Activated T-cell treated with anti-CD3 and anti-CD28 coated beads for 48 hours (primary cell): Measurements from ENCODE around the gene ALG3.
"Not testable (repeated sequence)": the region's sequence is repeated elsewhere in the genome, so short reads cannot be mapped to it uniquely, and the experiment has no call there.

Source experiments
- DNase-seq: peaks from one replicate; pipeline ENCODE4 v3.0.0-alpha.2; 2020; ENCODE audit warnings: low read depth

ALG3 gene

DNA sequence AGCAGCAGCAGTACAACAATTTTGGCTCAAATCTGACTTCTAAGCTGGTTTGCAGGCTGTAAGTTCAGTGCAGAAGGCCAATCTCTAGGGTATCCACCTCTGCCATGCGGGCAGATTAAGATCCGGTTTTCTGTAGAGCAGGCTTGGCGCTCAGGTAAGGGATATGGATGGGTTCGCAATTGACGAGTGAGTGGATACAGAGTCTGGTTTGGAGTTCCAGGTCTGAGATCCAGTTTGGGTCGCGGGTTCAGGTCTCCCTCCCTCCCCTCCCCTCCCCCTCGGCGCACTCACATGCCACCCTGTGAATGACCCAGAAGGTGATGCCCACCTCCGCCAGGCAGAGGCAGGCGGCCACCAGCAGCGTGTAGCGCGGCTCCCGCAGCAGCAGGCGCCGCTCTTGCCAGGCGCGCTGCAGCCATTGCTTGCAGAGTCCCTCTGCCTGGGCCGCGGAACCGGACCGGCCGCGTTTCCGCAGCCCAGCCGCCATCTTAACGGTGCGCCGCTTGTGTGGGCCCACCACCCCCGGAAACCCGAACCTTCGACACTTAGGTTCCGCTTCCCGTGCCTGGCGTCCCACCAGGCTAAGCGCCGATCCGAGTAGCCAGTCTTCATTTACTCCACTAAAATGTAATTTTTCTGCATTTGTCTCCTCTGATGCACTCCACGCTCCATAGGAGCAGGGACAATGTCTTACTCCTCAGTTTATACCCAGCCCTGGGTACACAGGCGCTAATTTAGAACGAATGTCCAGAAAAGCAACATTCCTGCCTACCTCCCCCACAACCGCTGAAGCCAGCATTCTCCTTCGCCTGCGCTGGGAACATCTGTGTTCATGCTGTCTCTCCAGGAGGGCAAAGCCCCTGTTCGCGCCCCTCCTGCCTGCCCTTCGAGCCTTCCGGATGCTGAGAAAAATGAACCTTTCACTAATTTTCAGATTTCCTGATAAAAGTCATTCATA, at the start of gene ALG3:
Gene ALG3 (minus strand): TSS at position 509 of the 958 bp plus-strand sequence. CDS start 22 bp downstream, at position 487.
- peak; percentile 85 for DNase-seq

DNA sequence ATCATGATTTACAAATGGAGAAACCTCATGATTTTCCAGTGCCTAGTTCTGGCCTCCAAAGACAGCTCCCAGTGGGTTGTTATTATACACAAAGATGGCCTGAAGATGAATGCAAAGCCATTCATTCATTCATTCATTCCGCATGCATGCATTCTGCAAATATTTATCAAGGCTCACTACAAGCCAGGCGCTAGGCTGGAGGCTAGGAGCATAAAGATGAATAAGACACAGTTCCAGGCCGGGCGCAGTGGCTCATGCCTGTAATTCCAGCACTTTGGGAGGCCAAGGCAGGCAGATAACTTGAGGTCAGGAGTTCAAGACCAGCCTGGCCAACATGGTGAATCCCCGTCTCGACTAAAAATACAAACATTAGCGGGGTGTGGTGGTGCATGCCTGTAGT, 47.9 kb upstream of the ALG3 start:
- DNase-seq = no peak

- no peak for DNase-seq
Observed at GRCh38 chr3:184295771-184296170, 47.0 kb upstream of the ALG3 start.

GRCh38 chr3:184291738-184292445, 43.1 kb upstream of the ALG3 start:
- no peak for DNase-seq

GRCh38 chr3:184291044-184291737, 42.4 kb upstream of the ALG3 start:
- DNase-seq = no peak

- DNase-seq = no peak
Observed at GRCh38 chr3:184290331-184290730, 41.6 kb upstream of the ALG3 start.

DNA sequence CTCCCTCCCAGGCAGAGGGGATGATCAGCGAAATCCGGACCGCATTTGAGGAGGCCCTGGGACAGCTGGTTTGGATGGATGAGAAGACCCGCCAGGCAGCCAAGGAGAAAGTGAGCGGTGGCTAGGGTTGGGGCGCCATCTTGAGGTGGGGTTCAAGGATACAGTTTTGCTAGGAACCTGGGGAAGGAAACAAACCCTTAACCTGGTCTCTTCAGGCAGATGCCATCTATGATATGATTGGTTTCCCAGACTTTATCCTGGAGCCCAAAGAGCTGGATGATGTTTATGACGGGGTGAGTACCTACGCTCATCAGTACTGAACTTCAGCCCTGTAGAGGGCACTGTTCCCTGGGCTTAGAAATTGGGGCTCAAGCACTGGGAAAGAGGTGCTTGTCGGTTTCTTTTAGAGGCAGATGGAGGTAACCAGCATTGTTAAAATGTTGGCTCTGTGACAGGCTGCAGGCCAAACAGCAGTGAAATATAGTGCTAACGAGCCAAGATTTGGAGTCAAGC, 40.7 kb upstream of the ALG3 start:
- peak; percentile 65 for DNase-seq

DNA sequence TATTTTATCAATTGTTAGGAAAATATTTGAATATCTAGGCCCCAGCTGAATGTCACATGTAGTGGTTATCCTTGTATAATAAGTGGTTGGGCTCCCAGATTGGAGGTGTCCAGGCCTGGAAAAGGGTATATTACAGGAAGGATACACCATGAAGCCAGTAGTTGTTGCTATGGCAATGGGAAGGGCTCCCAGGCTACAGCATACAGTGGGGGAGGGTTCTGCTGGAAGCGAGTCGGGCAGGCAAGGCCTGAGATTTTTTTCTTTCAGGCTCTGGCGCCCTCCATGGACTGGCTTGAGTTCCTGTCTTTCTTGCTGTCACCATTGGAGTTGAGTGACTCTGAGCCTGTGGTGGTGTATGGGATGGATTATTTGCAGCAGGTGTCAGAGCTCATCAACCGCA, 35.9 kb upstream of the ALG3 start:
- peak; percentile 11 for DNase-seq

DNA sequence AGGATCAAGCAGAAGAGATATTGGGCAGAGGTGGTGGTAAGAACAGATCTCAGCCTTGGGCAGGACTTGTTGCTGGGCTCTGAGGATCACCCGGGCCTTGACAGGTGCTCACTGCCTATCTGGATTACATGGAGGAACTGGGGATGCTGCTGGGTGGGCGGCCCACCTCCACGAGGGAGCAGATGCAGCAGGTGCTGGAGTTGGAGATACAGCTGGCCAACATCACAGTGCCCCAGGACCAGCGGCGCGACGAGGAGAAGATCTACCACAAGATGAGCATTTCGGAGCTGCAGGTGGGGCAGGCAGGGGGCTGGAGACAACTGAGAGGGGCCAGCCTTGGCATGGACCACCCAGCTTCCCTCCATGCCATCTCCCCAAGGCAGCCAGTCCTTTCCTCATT, 34.9 kb upstream of the ALG3 start:
- DNase-seq = no peak

DNA sequence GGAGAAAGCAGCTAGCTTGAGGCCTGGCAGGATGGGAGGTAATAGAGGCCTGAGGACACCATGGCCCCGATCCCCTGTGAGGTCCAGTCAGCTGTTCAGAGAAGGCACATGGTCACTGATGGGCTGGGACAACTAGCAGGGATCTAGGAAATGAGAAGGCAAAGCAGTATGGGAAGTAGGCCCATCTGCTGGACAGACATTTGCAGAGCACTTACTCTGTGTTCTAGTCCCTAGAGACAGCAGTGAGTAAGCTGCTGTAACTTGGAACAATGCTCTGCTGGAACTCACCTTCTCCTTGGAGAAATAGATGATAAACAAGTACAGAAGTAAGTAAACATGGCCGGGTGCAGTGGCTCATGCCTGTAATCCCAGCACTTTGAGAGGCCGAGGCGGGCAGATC, 34.2 kb upstream of the ALG3 start:
- DNase-seq = no peak

DNA sequence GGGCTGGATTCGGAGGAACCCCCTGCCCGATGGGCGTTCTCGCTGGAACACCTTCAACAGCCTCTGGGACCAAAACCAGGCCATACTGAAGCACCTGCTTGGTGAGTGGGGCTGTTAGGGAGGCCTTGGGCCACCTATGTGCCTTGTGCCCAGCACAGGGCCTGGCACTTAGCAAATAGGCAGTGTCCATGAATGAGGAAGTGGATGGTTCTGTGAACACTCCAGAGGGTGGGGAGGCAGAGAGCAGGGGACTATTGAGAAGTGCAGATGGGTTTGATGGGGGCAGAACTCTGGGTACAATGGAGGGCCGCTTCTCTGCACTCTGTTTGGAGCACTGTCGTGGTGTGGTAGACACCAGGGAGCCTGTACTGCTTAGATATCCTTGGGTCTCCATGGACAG, 28.6 kb upstream of the ALG3 start:
- no peak for DNase-seq

GRCh38 chr3:184275961-184276910, 27.5 kb upstream of the ALG3 start, which contains the start of gene ECE2:
TSS of gene ECE2 (plus strand) at chr3:184276022. CDS start at chr3:184276154, 132 bp downstream.
- no peak for DNase-seq

- no peak for DNase-seq
Observed at GRCh38 chr3:184275381-184275701, 26.6 kb upstream of the ALG3 start.

GRCh38 chr3:184272269-184272668, 23.5 kb upstream of the ALG3 start:
- DNase-seq = no peak

- DNase-seq = not testable (repeated sequence)
Observed at GRCh38 chr3:184267249-184267648, 18.5 kb upstream of the ALG3 start.

- DNase-seq = no peak
Observed at GRCh38 chr3:184262764-184263179, 14.0 kb upstream of the ALG3 start.

DNA sequence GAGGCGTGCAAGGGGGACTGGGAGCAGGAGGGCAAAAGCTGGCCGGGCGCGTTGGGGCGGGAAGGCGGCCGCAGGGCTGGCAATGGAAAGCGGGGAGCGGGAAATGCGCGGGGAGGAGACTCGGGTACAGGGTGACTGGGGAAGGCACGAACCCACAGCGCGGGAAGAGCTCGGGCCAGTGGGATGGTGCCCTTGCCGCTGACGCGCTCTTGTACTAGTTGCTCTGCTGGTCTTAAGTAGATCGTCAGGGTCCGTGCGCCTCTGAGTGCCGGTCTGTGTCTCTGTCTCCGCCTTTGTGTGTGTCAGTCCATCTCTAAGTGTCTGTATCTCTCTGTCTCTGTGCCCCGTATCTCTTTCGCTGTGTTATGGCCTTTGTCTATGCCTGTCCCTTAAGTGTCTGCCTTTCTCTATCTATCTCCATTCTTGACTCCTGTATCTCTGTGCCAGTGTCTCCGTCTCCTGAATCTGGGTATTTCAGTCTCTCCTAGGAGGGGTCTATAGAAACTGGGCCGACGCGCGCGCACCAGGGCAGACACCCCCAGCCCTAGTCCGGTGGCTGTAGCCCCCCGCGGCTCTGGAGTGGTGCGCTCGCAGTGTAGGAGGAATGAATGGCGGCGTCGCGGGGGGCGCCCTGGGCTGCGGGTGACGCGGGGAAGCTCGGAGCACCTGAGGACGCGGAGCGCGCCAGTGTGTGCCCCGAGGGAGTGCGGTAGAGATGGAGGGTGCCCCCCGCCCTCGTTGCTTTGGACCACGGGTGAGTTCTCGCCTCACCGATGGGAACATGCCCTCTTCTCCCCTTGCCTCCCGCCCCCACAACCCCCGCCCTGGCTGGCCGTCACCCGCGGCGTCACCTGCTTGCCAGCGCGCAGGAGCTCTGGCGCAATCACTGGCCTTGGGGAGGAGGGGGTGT, 13.3 kb upstream of the ALG3 start:
- no peak for DNase-seq

DNA sequence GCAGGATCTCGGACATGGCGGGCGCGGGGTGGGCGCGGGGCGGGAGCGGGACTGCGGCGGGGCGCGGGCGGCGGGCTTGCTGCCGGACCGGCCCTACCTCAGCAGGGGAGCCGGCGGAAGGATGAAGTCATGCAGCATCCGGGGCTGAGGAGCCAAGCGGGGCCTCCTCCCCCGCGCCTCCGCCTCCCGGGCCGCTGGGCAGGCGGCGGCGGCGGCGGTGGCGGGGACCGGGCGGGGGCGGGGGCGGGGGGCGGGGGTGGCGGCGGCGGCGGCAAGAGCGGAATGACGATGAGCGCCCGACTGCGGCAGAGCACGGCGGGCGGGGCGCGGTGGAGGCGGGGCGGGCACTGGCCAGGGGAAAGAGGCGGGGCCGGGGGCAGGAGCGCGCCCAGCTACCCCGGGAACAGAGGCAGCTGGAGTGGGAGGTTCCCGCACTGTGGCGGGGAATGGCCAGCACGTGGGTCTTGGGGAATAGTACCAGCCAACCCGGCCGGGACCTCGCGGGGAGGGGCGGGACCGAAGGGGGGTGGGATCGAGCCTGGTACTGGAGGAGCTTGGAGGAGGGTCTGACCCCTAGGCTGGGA, 12.6 kb upstream of the ALG3 start, which contains the start of gene CAMK2N2:
Gene CAMK2N2 (minus strand): TSS at position 284 of the 584 bp plus-strand sequence. CDS start 268 bp downstream, at position 16.
- peak; percentile 55 for DNase-seq

- no peak for DNase-seq
Observed at GRCh38 chr3:184260724-184261269, 12.0 kb upstream of the ALG3 start.
